HTR-8/SVneo (cell line): ENCODE measurements around the gene DNM1.
A peak's percentile ranks its signal among the peaks of the same experiment; 100 is the strongest.
"Not testable (repeated sequence)": the region's sequence is repeated elsewhere in the genome, so short reads cannot be mapped to it uniquely, and the experiment has no call there.

Experiments used
- DNase-seq: peaks from one replicate; pipeline ENCODE4 v3.0.0; 2011; ENCODE audit warnings: low spot score, mixed read lengths; ENCODE audit not compliant: insufficient read length
- FAIRE-seq: peaks from 2 replicates; lab custom pipeline; 2011; peaks lifted over from hg19 to GRCh38; lab: Jason Lieb, UNC

DNM1 gene

GRCh38 chr9:128266868-128267590, 63.9 kb downstream of the DNM1 start:
- FAIRE-seq = no peak
- no peak for DNase-seq

- no peak for FAIRE-seq
- no peak for DNase-seq
These were observed 67.9 kb downstream of the DNM1 start for GRCh38 chr9:128271112-128271511.

- FAIRE-seq = no peak
These were observed 68.3 kb downstream of the DNM1 start for GRCh38 chr9:128271512-128271911.

DNA sequence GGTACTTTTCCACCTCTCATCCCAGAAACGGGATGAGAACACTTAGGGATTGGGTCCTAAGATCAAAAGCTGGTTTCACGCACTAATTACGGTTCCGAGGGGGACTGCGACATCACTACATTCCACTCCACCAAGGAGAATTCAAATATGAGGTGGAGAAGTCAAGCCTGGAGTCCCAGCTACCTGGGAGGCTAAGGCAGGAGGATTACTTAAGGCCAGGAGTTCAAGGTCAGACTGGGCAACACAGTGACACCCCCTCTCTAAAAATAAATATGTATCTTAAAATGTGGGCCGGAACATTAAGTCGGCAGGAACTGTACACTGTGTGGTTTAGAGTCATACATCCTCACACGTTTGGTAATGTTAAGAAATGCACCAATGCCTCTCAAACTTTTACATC, 71.1 kb downstream of the DNM1 start:
- no peak for DNase-seq
- FAIRE-seq = no peak

More at GRCh38 chr9:128271512-128271911, 68.3 kb downstream of the DNM1 start:
- no peak for DNase-seq

DNA sequence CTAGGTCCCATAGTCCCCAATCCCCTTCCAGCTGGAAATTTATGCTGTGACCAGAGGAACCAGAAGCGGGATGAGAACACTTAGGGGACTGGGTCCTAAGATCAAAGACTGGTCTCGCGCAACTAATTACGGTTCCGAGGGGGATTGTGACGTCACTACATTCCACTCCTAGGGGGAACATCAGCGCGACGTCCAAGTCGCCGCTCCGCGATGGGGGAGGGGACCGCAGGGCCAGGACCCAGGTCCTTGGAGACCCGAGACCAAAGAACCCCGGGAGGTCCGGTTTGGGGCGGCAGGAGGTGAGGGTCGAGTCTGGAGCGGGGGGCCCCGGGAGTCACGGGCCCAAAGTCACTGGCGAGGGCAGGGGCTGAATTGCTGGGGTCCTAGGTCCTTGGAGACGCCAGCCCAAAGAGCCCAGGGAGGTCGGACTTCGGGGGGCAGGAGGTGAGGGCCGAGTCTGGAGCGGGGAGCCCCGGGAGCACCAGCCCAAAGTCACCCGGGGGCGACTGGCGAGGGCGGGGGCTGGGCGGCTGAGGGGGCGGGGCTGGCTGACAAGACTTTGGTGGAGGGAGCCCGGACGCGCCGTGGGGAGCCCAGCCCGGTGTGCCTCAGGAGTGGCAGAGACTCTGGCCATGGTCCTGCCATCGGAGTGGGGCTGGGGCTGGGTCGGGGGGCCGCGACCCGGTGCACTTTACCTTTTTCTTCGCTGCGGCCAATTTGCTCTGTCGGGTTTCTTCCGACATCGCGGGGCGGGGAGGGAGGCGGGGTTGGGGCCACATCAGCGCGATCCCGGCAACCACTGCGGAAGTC, 72.2 kb downstream of the DNM1 start, which contains the start of gene GOLGA2:
Gene GOLGA2 (minus strand): TSS at position 810 of the 810 bp plus-strand sequence. CDS start 31 bp downstream, at position 779.
- DNase-seq (peak; percentile 44), FAIRE-seq (no peak)

- FAIRE-seq = peak; percentile 59
These were observed 72.9 kb downstream of the DNM1 start, which contains the start of gene SWI5 for GRCh38 chr9:128276008-128276573. Gene SWI5 (plus strand): TSS chr9:128276276.

DNA sequence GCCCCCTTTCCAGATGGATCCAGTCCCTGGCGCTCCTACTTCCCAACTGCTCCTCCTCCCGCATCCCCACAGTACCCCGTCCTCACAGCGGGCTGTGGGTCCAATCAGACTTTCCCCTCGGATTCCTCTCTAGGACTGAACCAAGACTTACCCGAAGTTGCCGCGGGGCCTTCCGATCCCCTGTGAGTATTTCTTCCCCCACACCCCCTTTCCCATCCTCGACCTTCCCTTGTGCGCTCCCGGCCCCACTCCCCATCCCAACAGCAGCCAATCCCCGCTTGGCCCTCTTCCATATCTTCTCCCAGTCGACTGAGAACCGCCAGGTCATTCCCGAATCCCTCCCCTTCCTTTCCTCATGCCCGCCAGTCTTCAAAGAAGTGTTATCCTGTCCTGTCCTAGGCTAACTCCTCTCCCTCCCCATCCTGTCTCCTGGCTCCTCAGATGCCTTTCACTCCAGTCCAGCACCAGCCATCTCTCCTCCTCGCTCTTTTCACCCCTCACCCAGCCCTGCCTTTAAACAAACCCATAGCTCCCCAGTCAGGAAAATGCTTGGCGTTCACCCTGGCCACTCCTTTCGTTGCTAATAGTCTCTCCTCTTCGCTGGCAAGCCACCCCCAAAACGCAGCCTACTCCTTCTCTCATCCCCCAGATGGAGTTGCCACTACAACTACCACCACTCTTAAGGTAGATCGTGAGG, 73.5 kb downstream of the DNM1 start:
- DNase-seq = peak; percentile 30
- FAIRE-seq = no peak

More at GRCh38 chr9:128276008-128276573, 72.9 kb downstream of the DNM1 start, which contains the start of gene SWI5:
- peak; percentile 95 for DNase-seq

DNA sequence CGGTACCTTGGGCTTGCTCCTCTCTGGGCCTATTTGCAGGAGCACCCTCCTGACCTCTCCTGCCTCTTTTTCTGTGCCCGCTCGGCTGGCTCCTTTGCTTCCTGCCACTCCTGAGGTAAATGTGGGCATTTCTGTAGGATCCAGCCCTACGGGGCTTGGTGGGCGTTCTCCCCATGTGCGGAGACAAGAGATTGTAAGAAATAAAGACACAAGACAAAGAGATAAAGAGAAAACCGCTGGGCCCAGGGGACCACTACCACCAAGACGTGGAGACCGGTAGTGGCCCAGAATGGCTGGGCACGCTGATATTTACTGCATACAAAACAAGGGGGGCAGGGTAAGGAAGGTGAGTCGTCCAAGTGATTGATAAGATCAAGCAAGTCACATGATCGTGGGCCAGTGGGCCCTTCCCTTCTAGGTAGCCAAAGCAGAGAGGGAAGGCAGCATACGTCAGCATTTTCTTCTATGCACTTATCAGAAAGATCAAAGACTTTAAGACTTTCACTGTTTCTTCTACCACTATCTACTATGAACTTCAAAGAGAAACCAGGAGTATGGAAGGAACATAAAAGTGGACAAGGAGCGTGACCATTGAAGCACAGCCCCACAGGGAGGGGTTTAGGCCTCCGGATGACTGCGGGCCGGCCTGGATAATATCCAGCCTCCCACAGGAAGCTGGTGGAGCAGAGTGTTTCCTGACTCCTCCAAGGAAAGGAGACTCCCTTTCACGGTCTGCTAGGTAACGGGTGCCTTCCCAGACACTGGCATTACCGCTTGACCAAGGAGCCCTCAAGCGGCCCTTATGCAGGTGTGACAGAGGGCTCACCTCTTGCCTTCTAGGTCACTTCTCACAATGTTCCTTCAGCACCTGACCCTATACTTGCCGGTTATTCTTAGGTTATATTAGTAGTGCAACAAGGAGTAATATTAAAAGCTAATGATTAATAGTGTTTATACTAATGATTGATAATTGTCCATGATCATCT, 76.2 kb downstream of the DNM1 start:
- DNase-seq = not testable (repeated sequence)

DNA sequence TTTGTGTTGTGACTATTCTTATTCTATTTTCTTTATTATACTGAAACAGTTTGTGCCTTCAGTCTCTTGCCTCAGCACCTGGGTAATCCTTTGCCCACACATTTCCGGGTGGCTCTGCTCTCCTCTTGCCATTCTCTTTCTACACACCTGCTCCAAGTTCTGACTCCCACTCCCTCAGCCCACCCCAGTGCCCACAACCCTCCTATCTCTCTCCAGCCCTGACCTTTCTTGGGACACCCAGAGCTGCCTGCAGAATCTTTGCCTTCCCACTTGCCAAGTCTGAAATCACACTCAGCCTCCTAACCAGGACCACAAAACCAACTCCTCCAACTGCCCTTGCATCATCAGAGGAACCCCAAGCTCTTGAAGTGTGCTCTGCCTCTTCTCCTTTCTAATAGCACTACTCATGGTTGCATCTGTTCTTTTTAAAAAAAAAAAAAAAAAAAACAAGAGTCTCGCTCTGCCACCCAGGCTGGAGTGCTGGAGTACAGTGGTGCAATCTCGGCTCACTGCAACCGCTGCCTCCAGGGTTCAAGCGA, 77.0 kb downstream of the DNM1 start:
- DNase-seq = no peak
- FAIRE-seq = no peak

More for the DNA sequence above, 76.2 kb downstream of the DNM1 start:
- FAIRE-seq = not testable (repeated sequence)

- no peak for DNase-seq
- no peak for FAIRE-seq
These were observed 79.3 kb downstream of the DNM1 start for GRCh38 chr9:128282500-128282899.

DNA sequence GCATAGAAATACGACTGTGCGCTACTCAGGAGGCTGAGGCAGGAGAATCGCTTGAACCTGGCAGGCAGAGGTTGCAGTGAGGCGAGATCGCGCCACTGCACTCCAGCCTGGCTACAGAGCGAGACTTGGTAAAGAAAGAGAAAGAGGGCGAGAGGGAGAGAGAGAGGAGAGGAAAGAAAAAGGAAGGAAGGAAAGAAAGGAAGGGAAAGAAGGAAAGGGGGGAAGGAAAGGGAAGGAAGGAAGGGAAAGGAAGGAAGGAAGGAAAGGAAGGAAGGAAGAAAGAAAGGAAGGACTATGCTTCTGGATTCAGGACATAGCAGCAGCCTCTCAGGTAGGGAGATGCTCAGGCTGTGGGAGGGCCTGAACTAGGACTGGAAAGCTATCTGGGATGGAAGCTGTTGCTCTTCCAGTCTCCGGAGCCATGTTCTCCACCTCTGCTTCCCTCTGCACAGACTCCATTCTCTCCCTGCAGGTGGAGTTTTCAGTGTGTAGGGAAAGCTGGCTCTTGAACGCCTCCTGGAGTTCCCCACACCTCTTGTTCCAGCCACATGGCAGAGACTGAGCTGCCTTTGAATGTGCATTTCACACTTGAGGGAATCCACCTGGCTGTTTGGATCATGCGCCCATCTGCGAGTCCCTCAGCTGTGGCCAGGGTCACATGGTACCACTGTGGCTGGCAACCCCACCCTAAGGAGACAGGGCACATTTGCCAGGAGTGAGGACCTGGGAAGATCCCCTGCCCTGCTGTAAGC, 82.0 kb downstream of the DNM1 start:
- FAIRE-seq = no peak

GRCh38 chr9:128286440-128286839, 83.3 kb downstream of the DNM1 start:
- FAIRE-seq (no peak), DNase-seq (no peak)

More for the DNA sequence above, 82.0 kb downstream of the DNM1 start:
- no peak for DNase-seq

DNA sequence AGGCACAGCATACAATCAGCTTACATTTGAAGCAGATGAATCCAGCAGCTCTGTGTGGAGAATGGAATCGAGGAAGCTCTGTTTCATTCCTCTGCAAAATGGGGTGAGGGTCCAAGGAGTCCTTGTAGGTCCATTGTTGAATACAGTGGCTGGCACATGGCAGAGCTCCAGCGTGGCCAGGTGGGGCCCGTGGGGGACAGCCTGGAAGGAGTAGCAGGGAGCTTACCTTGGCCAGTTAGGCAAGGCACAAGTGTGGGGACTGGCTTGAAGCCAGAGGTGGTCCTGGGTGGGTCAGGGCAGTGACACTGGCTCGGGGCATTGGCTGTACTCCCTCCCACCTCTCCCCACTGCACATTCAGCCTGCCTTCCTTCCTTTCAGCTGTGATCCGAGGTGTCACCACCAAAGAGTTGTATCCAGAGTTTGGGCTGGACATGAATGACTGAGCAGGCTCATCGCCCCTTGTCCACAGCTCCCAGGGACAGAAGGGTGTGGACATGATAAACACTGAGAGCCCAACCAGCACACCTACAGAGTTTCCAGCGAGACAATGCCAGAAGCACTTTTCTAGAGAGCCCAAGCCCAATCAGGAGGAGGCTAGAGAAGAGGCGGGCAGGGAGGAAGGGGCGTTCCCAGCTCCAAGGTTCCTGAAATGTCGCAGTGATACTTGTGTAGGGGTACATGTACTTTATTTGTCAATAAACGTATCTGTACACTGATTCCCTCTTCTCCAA, 85.3 kb downstream of the DNM1 start:
- no peak for DNase-seq
- FAIRE-seq = no peak

DNA sequence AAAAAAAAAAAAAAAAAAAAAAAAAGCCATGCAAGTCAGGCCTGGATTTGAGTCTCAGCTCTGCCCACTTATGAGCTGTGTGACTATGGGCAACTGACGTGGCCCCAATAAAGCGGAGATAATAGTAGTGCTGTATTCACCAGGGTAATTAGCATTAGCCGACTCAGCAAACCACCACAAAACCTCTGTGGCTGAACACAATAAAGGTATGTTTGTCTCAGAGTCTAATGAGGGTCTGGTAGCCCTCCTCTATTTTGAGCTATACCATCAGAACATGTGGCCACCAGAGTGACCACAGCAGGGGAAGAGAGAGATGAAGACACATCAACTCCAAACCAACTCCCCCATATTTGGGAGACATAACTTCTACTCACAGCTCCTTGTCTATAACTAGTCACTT, 88.8 kb downstream of the DNM1 start:
- FAIRE-seq = no peak
- no peak for DNase-seq

GRCh38 chr9:128293091-128293490, 89.9 kb downstream of the DNM1 start:
- FAIRE-seq (no peak), DNase-seq (no peak)

- FAIRE-seq (no peak), DNase-seq (no peak)
These were observed 91.0 kb downstream of the DNM1 start for GRCh38 chr9:128294142-128294541.
